SK-N-SH treated with all-trans-retinoic acid at 6 μM for 48 hours (cell line): ENCODE data around the gene RAB30.

Experiments
- CSDC2 ChIP-seq: fragments of 250-450 bp; sonication (Bioruptor Pico); IDR thresholded peaks from 2 replicates; pipeline ENCODE4 v1.5.0; 2020; ENCODE audit warnings: mild to moderate bottlenecking, moderate library complexity
- ISL1 ChIP-seq: fragments of 250-450 bp; sonication (Bioruptor Pico); IDR thresholded peaks from 2 replicates; pipeline ENCODE4 v2.1.2; 2022; ENCODE audit warnings: mild to moderate bottlenecking, moderate library complexity
- RARB ChIP-seq: fragments of 250-450 bp; sonication (Bioruptor Pico); IDR thresholded peaks from 2 replicates; pipeline ENCODE4 v1.8.0; 2021; ENCODE audit warnings: mild to moderate bottlenecking, moderate library complexity
- SNAI2 ChIP-seq: fragments of 250-450 bp; sonication (Bioruptor Pico); IDR thresholded peaks from 2 replicates; pipeline ENCODE4 v1.5.0; 2020; ENCODE audit warnings: mild to moderate bottlenecking, moderate library complexity
- ZNF70 ChIP-seq: fragments of 450-650 bp; formaldehyde crosslinking; IDR thresholded peaks from 2 replicates; pipeline ENCODE4 v1.5.0; 2020; ENCODE audit warnings: mild to moderate bottlenecking, moderate library complexity

DNA sequence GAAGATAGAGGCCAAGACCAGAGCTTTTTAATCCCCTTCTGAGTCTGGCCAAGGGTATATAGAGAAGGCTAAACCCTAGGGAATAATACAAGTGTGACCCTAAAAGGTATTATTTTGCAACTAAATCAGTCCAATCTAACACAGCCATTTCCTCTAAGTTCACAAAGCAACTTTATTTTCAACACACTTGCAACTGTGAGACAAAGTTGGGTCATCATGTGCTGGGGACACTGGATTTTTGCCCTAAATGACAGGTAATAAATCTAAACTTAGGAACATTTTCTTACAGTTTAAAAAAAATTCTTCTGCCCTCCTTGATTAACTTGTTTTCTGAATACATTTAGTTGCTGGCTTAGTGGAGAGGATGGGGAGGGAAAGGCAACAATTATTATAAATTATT, 91.9 kb downstream of the RAB30 start:
- TF ChIP-seq SNAI2 (no peak), CSDC2 (CRISPR knock-in tag) (no peak), RARB (no peak), ISL1 (CRISPR knock-in tag) (no peak), ZNF70 (CRISPR knock-in tag) (no peak)
